ENCODE results near the gene MYNN.

The MYNN gene

GRCh38 chr3:169836078-169836941, 63.1 kb downstream of the MYNN start:
- no peak for DNase-seq

GRCh38 chr3:169836942-169837275, 63.7 kb downstream of the MYNN start:
- no peak for DNase-seq

GRCh38 chr3:169838511-169839030, 65.4 kb downstream of the MYNN start:
- DNase-seq = no peak

Measured in stimulated activated naive CD4-positive, alpha-beta T cell (primary cell).